Liver (tissue), 3 donors: ENCODE results near the gene WWOX.

Source experiments
- CTCF ChIP-seq: fragments of 150-350 bp; IDR thresholded peaks from 2 replicates; pipeline ENCODE4 v1.5.1; 2017; ENCODE audit warnings: improper control_type of control experiment, low read depth, low read length; ENCODE audit not compliant: missing input control
- EGR1 ChIP-seq, 2 donors: IDR thresholded peaks; 2 replicates each; pipeline ENCODE4 v1.6.1; 2016 to 2018; ENCODE audit warnings: antibody characterized with exemption in 2 of 2, low read depth in 2 of 2
- FOXA1 ChIP-seq: IDR thresholded peaks from 2 replicates; pipeline ENCODE4 v1.6.1; 2016; ENCODE audit warnings: antibody characterized with exemption
- TF ChIP-seq, protein P1 (sequence below): IDR thresholded peaks from 2 replicates; pipeline ENCODE4 v1.6.1; 2016; ENCODE audit warnings: antibody characterized with exemption
- TF ChIP-seq, protein P2 (sequence below): IDR thresholded peaks from 2 replicates; pipeline ENCODE4 v1.6.1; 2016; ENCODE audit warnings: antibody characterized with exemption
- donor health status: healthy.
- donor health status: healthy.

DNA sequence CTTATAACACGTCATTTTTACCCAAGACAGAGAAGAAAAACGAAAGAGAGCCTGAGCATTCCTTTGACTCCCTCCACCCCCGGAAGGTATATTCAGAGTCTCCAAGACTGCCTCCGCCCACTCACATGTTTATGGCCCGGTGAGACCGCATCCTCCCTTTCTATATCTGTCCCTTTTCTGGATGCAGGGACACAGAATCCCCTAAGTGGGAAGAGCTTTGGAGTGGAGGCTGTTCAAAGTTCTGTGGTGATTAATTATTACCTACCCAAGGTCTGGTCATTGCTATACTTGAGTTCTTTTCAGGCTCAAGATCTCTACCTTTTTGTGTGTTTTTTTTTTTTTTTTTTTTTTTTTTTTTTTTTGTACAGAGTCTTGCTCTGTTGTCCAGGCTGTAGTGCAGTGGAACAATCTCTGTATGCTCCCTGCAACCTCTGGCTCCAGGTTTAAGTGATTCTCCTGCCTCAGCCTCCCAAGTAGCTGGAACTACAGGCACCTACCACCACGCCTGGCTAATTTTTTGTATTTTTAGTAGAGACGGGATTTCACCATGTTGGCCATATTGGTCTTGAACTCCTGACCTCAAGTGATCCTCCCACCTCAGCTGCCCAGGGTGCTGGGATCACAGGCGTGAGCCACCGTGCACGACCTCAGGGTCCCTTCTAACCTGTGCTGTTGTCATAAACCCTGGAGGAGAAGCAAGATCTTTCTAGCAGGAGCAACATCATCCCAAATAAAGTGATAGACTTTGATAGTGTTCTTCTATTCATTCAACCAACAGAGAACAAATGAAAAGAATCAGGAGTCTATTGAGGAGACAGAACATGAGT lies 407.1 kb downstream of the WWOX start:
- TF ChIP-seq CTCF (no peak), FOXA1 (no peak), EGR1 (IDR thresholded peaks at IDR 0.05; ENCODE audit: low read depth in 2 of 2) (no peak)
- TF ChIP-seq, protein P1, sequence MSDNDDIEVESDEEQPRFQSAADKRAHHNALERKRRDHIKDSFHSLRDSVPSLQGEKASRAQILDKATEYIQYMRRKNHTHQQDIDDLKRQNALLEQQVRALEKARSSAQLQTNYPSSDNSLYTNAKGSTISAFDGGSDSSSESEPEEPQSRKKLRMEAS = no peak
- TF ChIP-seq, protein P2, sequence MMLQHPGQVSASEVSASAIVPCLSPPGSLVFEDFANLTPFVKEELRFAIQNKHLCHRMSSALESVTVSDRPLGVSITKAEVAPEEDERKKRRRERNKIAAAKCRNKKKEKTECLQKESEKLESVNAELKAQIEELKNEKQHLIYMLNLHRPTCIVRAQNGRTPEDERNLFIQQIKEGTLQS = no peak
